GM18868 (cell line): ENCODE results near the gene SEC23A.
"Not testable (repeated sequence)": the region's sequence is repeated elsewhere in the genome, so short reads cannot be mapped to it uniquely, and the experiment has no call there.

ENCODE experiments used
- ATAC-seq: cut with Tn5 transposase; IDR thresholded peaks from one replicate; pipeline ENCODE4 v1.9.1; 2021; ENCODE audit warnings: mild to moderate bottlenecking, moderate library complexity; ENCODE audit not compliant: unreplicated experiment

Gene SEC23A

DNA sequence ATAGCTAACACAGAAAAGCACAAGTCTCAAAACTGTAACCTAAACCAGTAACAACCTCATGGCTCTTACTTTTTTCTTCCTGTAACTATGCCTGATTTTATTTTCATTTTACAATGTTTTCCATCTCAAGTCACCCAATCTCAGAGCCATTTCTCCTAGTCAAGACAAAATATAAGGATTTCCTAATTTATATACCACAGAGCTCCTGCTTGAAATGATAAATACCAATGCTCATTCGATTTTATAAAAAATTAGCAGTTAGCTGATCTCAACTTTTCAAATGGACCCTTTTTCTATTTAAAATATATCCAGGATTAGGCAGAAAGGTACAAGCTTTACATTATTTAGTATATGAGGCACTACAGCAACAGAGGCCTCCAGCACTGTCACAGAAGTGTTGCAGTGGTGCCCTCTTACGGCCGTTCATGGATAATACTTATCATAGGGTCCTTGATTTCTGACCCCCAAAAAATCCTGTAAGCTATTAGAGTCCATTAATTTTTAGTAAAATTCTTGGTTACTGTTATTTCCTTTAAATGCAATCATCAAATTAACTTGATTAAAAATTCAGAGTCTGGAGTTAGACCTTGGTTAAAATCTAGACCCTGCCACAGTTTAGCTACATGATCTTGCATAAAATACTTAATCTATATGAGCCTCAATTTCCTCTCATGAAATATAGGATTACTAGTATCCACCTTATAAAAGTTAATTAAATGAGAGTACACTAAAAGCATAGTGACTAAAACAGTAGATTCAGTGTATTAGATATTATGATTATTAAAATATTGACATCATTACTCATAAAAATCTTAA lies 68.3 kb downstream of the SEC23A start:
- ATAC-seq, result no peak

DNA sequence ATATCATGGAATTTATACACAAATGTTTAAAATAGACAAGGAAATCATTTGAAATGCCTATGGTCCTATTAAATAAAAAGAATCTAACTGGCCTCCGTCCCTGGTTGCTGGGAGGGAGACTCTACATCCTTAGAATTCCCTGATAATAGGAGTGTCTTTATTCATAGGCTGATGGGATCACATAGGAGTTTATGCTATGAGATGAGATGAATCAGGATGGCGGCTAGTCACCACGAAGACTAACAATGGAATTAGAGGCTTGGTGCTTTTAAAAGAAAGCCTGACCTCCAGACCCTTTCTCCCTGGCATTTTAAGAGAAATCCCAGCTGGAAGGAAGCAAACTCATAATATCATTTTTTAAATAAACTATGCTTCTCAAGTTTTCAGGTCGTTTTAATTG lies 69.7 kb downstream of the SEC23A start:
- ATAC-seq, result no peak

DNA sequence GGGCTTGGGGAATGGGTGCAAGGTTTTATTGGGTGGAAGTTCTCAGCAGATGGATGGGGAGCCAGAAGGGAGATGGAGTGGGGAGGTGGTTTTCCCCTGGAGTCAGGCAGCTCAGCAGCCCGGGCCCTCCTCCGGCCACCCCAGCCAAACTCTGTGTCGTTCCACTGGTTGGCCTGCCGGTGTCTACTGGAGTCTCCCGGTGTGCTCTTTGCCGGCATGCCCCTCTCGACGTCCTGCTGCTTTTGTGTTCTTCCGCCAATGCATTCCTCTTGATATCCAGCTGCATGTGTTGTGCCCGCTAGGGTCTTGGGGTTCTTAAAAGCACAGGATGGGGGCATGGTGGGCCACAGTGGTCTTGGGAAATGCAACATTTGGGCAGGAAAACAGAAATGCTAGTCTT lies 72.8 kb downstream of the SEC23A start:
- ATAC-seq, result no peak

DNA sequence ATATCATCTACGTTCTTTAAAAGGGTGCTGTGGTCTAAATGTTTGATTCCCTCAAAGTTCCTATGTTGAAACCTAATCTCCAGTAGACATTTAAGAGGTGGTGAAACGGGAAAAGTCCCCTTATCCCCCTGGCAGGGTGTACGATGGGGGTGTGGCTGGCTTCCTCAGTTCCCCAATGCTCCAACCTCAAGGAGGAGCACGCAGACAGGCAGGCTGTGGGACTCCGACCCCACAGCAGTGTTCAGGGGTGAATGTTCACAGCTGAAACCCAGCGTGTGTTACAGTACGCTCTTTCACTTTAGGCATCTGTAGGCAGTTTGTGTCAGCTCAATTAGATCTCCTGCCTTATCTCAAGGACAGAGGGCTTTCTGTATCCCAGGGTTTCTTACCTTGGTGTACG lies 73.2 kb downstream of the SEC23A start:
- ATAC-seq, result no peak

DNA sequence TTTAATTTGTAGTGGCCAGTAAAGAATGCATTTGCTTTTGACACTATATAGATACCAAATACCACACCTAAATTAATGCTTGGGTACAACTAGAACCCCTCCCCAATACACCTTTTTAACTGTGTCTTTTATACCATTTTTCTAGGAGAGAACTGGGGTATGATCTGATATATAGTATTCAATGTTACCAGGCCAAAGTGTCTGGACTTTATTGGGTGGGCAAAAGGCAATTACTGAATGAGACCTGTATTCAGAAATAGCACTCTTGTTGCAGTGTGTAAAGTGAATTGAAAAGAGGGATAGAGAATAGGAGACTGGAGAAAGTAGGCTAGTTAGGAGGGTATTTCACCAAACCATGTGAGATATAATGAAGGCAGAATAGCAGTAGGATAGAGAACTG lies 74.4 kb downstream of the SEC23A start:
- ATAC-seq, result no peak

DNA sequence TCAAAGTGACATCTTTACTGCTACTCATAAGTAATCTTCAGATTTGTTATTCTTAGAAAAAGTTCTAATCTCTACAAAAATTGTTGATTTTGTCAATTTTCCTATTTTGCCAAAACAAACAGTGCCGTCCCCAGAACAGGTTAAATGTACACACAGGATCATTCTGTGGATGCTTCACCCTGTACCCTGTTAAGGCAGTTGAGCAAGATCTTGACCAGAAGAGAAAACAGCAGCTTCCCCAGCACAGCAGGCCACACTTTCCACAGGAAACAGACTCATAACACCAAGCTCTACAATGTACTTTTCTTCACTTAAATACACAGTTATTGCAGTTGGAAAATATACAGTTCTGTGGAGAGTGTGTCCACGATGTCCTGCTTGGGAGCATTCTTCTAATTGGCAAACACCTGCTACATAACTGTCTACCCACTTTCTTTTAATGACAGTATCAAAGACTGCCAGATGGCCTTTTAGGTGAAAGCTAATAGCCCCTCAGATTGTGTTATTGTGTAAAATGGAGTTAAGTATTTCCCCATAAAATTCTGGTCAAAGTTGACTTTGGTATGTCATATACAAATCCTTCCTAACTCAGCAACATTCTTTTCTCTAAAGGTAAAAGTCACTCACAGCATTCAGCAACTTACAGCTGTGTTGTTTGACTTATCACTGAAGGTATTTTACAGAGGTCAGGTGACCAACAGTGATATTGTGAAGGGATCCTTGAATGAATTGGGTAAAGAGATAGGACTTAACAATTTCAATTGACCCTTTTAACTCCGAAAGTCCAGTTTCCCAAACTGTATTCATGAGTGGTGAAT lies 77.0 kb downstream of the SEC23A start:
- no peak for ATAC-seq

DNA sequence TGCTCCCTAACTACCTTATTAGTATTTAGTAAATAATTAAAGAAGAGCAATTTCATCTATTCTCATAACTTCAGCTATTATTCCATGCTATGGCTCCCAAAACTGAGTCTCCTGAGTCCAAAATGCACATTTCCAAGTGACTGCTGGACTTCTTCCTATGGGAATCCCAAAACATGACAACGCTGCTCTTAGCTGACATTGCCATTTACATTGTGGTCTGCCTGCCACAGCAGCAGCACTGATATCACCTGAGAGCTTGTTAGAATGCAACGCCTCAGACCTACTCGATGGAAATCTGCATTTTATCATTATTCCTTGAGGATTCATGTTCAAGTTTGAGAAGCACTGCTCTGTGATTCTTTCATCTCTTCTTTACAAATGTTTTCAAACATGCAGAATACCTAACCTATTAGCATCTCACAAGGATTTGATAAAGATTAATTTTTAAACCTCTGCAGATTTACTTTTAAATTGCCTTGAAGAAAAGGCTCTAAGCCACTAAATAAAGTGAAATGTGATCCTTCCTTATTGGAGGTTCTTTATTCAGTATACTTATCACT lies 77.7 kb downstream of the SEC23A start:
- no peak for ATAC-seq

DNA sequence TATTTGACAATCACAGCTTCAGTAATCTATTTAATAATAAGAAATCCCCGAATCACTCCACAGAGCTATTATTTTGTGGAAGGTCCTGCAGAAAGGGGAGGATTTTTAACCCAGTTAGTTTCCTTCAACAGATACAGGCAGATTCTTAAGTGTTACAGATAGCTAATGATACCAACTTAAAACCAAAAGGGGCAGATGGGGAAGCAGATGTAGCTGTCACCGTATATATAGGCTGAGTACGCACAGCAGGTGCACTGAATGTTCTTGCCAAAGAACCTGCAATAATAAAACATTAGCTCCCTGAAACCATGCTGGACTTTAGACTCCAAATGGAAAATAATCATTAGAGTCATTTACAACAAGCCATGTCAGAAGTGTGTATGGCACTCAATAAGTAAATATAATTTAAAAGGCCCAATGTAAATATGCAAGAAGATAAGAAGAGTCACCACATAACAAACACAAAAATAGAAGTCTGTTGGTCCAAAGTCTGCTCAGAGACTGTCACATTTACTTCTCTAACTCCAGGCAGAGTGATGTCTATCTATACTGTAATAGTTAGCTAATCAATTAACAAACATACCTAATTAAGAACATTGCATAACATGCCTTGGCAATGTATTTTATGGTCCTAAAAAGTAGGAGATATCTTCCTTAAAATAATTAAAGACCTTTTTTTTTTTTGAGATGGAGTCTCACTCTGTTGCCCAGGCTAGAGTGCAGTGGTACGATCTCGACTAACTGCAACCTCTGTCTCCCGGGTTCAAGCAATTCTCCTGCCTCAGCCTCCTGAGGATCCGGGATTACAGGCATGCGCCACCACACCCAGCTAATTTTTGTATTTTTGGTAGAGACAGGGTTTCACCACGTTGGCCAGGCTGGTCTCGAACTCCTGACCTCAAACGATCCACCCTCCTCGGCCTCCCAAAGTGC lies 78.8 kb downstream of the SEC23A start:
- no peak for ATAC-seq

DNA sequence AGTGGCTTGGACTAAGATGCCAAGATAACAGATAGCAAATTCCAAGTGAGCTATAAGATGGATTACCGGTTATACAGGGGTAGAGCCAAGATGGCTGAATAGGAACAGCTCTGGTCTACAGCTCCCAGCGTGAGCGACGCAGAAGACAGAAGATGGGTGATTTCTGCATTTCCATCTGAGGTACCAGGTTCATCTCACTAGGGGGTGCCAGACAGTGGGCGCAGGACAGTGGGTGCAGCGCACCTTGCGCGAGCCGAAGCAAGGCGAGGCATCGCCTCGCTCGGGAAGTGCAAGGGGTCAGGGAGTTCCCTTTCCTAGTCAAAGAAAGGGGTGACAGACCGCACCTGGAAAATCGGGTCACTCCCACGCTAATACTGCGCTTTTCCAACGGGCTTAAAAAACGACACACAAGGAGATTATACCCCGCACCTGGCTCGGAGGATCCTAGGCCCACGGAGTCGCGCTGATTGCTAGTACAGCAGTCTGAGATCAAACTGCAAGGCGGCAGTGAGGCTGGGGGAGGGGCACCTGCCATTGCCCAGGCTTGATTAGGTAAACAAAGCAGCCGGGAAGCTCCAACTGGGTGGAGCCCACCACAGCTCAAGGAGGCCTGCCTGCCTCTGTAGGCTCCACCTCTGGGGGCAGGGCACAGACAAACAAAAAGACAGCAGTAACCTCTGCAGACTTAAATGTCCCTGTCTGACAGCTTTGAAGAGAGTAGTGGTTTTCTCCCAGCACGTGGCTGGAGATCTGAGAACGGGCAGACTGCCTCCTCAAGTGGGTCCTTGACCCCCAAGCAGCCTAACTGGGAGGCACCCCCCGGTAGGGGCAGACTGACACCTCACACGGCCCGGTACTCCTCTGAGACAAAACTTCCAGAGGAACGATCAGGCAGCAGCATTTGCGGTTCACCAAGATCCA lies 85.7 kb downstream of the SEC23A start:
- not testable (repeated sequence) for ATAC-seq

DNA sequence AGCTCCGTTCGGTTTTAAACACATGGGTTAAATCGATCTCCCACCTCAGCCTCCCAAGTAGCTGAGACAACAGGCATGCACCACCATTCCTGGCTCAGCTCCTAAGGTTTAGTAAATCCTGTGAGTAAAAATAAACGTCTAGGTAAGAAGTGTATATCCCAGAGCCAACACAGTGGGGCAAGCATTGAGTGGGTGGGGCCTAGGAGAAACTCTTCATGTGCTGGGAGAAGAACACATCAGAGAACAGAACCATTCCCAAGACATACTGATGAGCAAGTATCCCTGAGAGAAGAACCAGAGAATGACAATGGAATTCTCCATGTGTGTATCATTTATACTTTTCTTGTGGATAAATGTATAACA lies 86.3 kb downstream of the SEC23A start:
- ATAC-seq, result no peak

DNA sequence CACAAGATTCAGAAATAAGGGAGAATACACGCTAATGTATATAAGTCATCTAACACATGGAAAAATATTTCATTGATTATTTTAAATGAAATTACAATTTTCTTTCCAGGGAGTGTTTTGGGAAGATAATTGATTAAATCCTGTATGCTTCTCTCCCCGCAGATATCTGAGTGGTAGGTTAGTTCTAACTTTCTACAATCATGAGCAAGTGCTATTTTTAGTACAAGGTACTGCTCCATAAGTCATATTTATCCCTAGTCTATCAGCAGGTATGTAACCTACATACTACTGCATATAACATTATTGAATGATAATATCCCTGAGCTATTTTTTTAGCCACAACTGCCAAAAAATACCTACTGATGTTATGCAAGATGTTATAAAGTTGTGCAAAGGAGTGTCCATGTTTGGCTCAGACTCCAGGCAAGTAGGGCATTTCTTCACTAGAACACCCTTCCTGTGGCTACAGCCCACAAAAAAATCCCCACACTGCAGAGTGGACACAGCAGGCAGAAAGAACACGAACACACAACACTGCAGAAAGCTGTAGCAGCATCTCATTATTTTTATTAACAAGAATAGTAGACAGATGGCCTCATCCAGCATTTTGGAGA lies 87.0 kb downstream of the SEC23A start:
- no peak for ATAC-seq

DNA sequence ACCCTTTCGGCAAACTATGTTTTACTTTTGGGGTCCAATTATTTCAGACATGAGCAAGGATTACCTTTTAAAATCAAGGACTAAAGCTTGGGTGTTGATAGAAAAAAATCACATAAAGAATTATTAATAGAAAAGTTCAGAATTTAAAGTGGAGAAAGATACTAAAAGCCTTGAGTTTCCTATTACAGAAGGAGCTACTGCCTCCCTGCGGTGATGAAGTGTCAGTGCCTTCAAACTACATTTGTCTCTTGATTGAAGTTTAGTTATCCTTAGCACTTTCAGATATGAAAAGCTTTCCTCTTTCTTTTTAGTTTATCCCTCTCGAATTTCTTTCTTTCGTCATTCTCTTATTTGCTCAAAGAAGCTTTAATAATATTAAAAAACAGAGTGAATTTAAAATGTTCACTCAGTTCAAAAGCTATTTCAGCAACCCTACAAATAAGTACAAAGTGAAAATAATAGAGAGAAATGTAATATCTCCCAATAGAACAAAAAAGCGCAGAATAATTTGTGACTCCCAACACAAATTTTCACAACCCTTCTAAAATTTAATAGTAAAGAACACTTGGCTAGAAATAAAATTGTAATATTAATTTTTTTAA lies 87.6 kb downstream of the SEC23A start:
- peak; percentile 95 for ATAC-seq

DNA sequence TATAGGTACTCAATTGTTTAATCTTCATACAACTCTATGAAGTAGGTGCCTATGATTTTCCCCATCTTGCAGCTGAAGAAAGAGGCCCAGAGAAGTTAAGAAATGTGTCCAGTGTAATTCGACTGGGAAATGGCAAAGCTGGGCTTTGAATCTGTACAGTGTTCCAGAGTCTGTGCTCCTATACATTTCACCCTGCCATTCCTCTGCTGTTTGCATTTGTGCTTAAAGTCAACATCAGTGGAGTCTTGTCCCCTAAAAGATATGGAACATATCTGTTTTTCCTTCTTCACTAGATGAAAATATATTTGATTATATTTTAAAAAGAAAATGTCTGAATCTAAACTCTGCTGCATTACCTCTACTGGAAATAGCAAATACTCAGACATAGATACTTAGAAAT lies 88.6 kb downstream of the SEC23A start:
- no peak for ATAC-seq

DNA sequence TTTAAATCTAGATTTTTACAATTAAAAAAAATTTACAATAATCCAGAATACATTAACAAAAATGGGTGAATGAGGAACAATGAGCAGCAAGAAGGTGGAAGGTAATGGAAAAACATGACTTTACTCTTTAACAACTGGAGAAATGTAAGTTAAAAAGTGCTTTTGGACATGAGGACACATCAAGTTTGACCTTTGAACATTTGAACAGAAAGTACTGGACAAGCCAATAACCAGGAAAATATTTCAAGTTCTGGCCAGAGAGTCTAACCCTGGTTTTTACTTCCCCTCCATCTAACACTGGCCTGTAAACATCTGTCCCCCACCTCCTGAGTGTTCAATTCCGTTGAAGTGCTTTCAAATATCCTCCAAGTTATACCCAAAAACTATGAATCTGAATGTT lies 94.1 kb downstream of the SEC23A start:
- not testable (repeated sequence) for ATAC-seq

DNA sequence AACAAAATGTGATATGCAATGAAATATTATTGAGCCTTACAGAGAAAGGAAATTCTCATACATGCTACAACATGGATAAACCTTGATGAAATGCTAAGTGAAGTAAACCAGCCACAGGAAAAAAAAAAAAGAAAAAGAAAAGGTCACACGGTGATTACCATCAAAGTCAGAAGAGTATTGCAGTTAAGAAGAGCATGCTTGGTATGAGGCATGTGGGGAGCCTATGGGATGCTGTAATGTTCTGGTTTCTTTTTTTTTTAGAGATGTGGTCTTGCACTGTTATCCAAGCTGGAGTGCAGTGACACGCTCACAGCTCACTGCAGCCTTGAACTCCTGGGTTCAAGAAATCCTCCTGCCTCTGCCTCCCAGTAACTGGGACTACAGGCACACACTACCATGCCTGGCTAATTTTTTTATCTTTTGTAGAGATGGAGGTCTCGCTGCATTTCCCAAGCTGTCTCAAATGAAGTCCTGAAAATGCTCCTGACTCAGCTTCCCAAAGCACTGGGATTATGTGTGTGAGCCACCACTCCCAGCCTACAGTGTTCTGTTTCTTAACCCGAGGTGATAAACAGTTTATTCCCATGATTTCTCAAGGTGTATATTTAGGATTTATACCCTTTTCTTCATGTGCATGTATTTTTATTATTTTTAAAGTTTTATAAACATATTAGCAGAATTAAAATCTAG lies 96.2 kb downstream of the SEC23A start:
- ATAC-seq, result no peak

DNA sequence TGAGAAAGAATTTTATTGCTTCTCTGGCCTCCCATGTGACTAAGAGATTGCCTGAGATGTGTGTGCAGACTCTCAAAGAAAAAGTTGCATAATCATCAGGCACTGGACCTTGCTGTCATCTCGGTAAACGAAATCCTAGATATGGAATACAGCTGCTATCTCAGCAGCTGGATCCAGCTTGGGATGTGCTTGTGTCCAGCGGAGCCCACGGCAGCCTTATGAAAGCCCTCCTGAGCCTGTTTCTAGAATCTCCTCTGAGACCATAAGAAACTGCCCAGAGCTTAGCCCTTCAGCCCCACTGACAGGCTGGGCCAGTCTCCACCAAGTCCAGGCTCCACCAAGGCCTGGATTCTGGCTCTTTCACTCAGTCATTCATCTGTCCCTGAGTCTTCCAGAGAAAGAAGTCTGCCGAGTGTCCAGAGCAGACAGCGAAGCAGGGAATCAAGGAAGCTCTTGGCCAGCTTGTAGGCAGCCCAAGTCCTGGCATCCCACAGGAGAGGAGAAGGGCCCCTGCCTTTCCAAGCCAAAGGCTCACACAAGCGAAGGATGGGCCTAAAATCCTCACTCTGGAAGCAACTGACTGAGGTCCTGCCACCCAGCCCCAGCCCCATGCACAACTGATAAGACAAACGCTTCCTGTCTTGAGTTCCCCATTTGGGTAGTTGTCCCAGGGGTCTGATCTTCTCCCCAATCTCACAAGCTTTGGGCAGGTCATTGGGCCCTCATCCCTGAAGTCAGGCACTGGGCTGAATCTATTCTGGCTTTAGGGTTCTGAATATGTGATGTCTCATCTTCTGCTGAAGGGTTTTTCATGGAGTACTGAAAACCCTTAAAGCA lies 97.8 kb downstream of the SEC23A start:
- ATAC-seq, result no peak

DNA sequence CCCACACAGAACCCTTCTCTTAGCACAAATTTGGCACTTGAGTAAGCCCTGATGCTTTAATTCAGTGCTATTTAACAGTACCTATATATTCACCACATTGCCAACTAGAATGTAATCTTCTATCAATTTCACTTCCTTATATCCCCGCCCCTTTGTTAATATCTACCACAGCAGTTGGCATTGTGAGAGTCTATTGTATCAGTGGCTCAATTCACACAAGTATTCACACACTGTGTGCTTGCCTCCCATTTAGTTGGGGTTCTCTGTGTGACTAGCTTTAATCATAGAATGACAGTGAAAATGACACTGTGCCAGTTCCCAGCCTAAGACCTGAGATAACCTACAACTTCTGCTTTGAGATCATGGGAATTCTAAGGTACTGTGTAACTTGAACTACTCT lies 103.1 kb downstream of the SEC23A start:
- ATAC-seq, result peak; percentile 57

DNA sequence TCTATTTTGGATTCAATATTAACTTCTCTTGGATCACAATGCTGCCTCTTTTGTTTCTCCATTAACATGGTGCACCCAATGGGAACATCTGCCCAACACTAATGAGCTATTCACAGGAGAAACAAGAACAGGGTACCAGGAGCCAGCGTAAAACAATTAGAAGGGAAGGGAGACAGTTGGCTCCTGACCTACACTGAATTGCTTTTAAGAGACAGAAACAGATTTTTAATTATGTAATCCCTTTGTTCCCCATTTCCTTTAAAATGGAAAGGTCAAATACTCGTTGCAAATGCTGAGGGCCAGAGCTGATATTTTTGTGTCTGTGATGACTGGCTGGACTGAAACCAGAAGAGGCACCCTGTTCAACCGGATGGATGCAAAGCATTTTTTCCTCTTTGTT lies 108.3 kb downstream of the SEC23A start:
- ATAC-seq, result no peak
